ENCODE data around the gene NUP160. TPM values are rescaled to one million over a fixed set of nuclear protein-coding genes. Genes with fewer than 3 reads are reported as not detected.
A peak's percentile ranks its signal among the peaks of the same experiment; 100 is the strongest.

NUP160 gene
- total and polyA plus RNA-seq, 2 of the 4 experiments (the other 2 are of a cell fraction), result 12.5 to 35.0 TPM

DNA sequence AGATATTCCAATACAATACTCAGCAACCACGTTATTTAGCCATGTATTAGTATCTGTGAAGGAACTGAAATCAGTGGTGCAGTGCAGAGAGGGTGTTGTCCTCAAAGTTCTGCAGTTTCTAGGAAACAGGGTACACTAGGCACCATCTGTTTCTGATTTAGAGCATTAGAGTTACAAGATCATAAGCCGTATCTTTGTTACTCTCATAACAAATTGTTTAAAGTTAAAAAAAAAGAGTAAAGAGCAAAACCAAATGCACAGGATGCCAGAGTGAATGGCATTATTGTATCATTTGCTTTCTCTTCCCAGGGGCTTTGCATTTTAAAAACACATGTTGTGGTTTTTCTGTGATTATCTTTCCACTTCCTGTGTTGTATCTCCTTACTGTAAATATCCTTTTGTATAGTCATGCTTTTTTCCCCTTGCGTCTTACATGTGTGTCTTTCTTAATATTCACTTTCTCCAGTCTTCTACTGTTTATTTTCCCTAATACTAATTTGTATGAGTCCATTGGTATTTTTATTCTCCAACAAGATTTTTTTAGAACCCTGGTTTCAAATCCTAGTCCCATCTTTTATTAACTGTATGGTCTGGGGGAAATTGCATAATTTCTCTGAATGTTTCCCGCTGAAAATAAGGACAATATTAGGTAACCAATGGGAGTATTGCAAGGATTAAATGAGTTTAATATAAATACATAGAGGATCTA lies 15.2 kb upstream of the NUP160 start (continued):
- TF ChIP-seq BHLHE40 (IDR thresholded peaks at IDR 0.05; ENCODE audit: low read depth, low read length), result peak; percentile 43; the same call in 1 of the 2 replicates
- peak; percentile 10; the same call in 1 of the 2 replicates for TF ChIP-seq CEBPB (IDR thresholded peaks at IDR 0.05; ENCODE audit: low read depth, low read length)

DNA sequence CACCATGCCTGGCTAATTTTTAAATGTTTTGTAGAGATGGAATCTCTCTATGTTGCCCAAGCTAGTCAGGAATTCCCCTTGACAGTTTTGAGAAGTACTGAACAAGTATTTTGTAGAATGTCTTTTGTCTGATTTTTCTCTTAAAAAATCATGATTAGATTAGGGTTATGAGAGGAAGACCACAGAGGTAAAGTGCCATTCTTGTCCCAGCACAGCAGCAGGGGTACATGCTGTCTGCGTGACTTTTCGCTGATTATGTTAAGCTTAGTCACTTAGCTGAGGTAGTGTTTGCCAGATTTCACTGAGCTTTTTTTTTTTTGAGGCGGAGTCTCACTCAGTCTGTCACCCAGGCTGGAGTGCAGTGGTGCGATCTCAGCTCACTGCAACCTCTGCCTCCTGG lies 13.6 kb upstream of the NUP160 start:
- H4K8ac ChIP-seq (ENCODE audit: low read depth in 2 of 2, low read length in 2 of 2), result peak overlapping the region in 1 of 2 experiments; percentile 7; a peak in 2 of 4 replicates
- H4K20me1 ChIP-seq (ENCODE audit: insufficient read depth, low read length), result no peaks in the 10 kb centered on the region
- H2AK9ac ChIP-seq (replicated peaks; ENCODE audit: low read depth, low read length, poor library complexity), result no peak overlapping the region
- BruUV-seq (replicated peaks), result no TSS peak
- H3K4me3 ChIP-seq (ENCODE audit: insufficient read depth, low read depth, low read length), result no peak overlapping the region
- H3K9me1 ChIP-seq (ENCODE audit: insufficient read depth, low read length), result peaks cover 6% of the 10 kb centered on the region; the same call in 1 of the 2 replicates
- H3K18ac ChIP-seq (ENCODE audit: low read depth, low read length), result no peak overlapping the region
- no peaks in the 10 kb centered on the region for H3K36me3 ChIP-seq (ENCODE audit: control insufficient read depth, insufficient read depth, low read length)
- no peak overlapping the region for H2BK15ac ChIP-seq (ENCODE audit: low read depth, low read length)
- intact Hi-C loops (cut with micrococcal nuclease) (loop anchor here (2.0 to 5.0 kb wide), 2 partner anchors 57 to 71 kb away; no protein-coding TSS in a partner anchor), dilution Hi-C loops (cut with HindIII; ENCODE audit: low sequenced_read_pairs, unreplicated experiment) (no loop called here), in situ Hi-C loops (cut with MboI; ENCODE audit: low sequenced_read_pairs) (no loop called here)
- no peaks in the 10 kb centered on the region for H3K27me3 ChIP-seq (ENCODE audit: control insufficient read depth, insufficient read depth, low read length)
- no peak overlapping the region for H2AK5ac ChIP-seq (ENCODE audit: low read depth, low read length)
- H3K56ac ChIP-seq (ENCODE audit: extremely low read depth, insufficient read depth, low read length), result no peak overlapping the region
- CTCF ChIA-PET, result interaction anchor here (0.5 to 0.6 kb wide), 2 partner anchors 11 to 12 kb away, joined by 4 to 6 read pairs; no protein-coding TSS in a partner anchor
- TF ChIP-seq CEBPB (IDR thresholded peaks at IDR 0.05; ENCODE audit: low read depth, low read length) (no peak), NFE2L2 (IDR thresholded peaks at IDR 0.05; ENCODE audit: low read depth, low read length) (no peak), BHLHE40 (IDR thresholded peaks at IDR 0.05; ENCODE audit: low read depth, low read length) (no peak), MAZ (IDR thresholded peaks at IDR 0.05; ENCODE audit: borderline replicate concordance, low read depth, low read length) (no peak), RFX5 (IDR thresholded peaks at IDR 0.05; ENCODE audit: low read depth, low read length) (no peak), CHD1 (IDR thresholded peaks at IDR 0.05; ENCODE audit: low read depth, low read length) (no peak), RCOR1 (IDR thresholded peaks at IDR 0.05; ENCODE audit: insufficient replicate concordance, low read length) (no peak), MAFK (IDR thresholded peaks at IDR 0.05; ENCODE audit: low read depth, low read length) (no peak), RAD21 (IDR thresholded peaks at IDR 0.05; ENCODE audit: low read length) (no peak), FOS (IDR thresholded peaks at IDR 0.05; ENCODE audit: low read depth, low read length) (no peak), MXI1 (IDR thresholded peaks at IDR 0.05; ENCODE audit: borderline replicate concordance, low read depth, low read length) (no peak)
- TF ChIP-seq, protein P1, sequence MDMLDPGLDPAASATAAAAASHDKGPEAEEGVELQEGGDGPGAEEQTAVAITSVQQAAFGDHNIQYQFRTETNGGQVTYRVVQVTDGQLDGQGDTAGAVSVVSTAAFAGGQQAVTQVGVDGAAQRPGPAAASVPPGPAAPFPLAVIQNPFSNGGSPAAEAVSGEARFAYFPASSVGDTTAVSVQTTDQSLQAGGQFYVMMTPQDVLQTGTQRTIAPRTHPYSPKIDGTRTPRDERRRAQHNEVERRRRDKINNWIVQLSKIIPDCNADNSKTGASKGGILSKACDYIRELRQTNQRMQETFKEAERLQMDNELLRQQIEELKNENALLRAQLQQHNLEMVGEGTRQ (IDR thresholded peaks at IDR 0.05; ENCODE audit: low read depth, low read length), result no peak
- TF ChIP-seq, protein P2, sequence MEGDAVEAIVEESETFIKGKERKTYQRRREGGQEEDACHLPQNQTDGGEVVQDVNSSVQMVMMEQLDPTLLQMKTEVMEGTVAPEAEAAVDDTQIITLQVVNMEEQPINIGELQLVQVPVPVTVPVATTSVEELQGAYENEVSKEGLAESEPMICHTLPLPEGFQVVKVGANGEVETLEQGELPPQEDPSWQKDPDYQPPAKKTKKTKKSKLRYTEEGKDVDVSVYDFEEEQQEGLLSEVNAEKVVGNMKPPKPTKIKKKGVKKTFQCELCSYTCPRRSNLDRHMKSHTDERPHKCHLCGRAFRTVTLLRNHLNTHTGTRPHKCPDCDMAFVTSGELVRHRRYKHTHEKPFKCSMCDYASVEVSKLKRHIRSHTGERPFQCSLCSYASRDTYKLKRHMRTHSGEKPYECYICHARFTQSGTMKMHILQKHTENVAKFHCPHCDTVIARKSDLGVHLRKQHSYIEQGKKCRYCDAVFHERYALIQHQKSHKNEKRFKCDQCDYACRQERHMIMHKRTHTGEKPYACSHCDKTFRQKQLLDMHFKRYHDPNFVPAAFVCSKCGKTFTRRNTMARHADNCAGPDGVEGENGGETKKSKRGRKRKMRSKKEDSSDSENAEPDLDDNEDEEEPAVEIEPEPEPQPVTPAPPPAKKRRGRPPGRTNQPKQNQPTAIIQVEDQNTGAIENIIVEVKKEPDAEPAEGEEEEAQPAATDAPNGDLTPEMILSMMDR (conservative IDR thresholded peaks at IDR 0.05; ENCODE audit: low read depth, low read length), result no peak
- H3K14ac ChIP-seq (replicated peaks; ENCODE audit: low read depth, low read length), result no peak overlapping the region
- H2BK5ac ChIP-seq (ENCODE audit: low read depth, low read length, poor library complexity, severe bottlenecking), result peak overlapping the region; percentile 34
- H3K9me3 ChIP-seq (ENCODE audit: control insufficient read depth, insufficient read depth, low read length), result no peaks in the 10 kb centered on the region
- H3K4ac ChIP-seq (ENCODE audit: low read depth, low read length), result peak overlapping the region; percentile 27; the same call in 1 of the 2 replicates
- H2BK120ac ChIP-seq (ENCODE audit: low read depth, low read length), result peak overlapping the region; percentile 25; the same call in 1 of the 2 replicates
- DNase-seq (peak; percentile 74), ATAC-seq (ENCODE audit: low read depth) (peak; percentile 21)
- H2AFZ ChIP-seq (replicated peaks; ENCODE audit: low read length, poor library complexity), result no peak overlapping the region
- 0 out of 2 replicates have a peak overlapping the region, but pooled peaks have one; percentile 2 for H3K27ac ChIP-seq (ENCODE audit: insufficient read depth, low read length)
- no peak overlapping the region for H3K4me2 ChIP-seq (ENCODE audit: low read depth, low read length)
- POLR2A ChIA-PET (ENCODE audit: unreplicated experiment), result interaction anchor here (0.6 kb wide), 1 partner anchor 14 kb away, joined by 8 read pairs; the partner anchor contains the start of gene NUP160
- WGBS, 2 experiments (ENCODE audit: extremely low coverage in 2 of 2, insufficient read length in 1 of 2), result 70% methylated on average over 2 of the region's 4 CpGs; no CpG with 5 or more reads in 1 of the 2 experiments
- H4K91ac ChIP-seq (ENCODE audit: insufficient read depth, low read depth, low read length), result no peak overlapping the region
- peak overlapping the region; percentile 55 for H2BK20ac ChIP-seq (ENCODE audit: low read depth, low read length)
- H3K4me1 ChIP-seq (ENCODE audit: control insufficient read depth, insufficient read depth, low read length), result peaks cover 5% of the 10 kb centered on the region
- no peak overlapping the region for H3K23ac ChIP-seq (ENCODE audit: low read depth, low read length)
- no peaks in the 10 kb centered on the region for H3K79me1 ChIP-seq (ENCODE audit: low read depth in 1 of 2, low read length in 2 of 2)
- no peak overlapping the region for H4K5ac ChIP-seq (ENCODE audit: low read depth, low read length)
- H3K9ac ChIP-seq (ENCODE audit: low read depth, low read length), result no peak overlapping the region
